ENCODE data around the gene CMTM7.

DNA sequence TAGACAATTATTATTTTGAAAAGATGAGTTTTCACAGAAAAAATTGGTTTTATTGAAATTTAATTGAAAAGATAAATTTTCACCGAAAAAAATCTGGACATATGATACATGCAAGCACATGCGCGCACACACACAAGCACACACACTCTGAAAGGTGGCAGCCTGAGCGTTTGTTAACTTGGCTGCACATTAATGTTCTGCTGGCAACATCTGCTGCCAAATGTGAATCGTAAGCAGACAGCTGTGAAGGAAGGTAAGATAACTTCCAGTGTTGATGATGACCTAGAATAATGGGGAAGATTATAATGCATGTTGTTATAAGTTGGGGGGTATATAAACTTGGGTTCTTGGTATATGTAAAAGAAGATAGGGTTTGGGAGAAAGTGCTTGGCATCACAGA is 18.4 kb upstream of the CMTM7 start:
- TF ChIP-seq POLR2AphosphoS5 (IDR thresholded peaks at IDR 0.05; ENCODE audit: low read depth, low read length) (no peak), CTCF (IDR thresholded peaks at IDR 0.05 in 2 of 3, conservative IDR thresholded peaks at IDR 0.05 in 1 of 3; ENCODE audit: borderline replicate concordance in 1 of 3, insufficient read depth in 1 of 3, low read depth in 2 of 3, low read length in 2 of 3) (no peak), POLR2A (IDR thresholded peaks at IDR 0.05; ENCODE audit: borderline replicate concordance, extremely low read depth, insufficient read depth, insufficient read length) (no peak), EGR1 (IDR thresholded peaks at IDR 0.05; ENCODE audit: low read depth) (no peak), YY1 (IDR thresholded peaks at IDR 0.05; ENCODE audit: extremely low read depth, insufficient replicate concordance, low read depth, low read length) (no peak), EZH2 (IDR thresholded peaks at IDR 0.05) (no peak), RAD21 (IDR thresholded peaks at IDR 0.05; ENCODE audit: low read depth) (no peak), CEBPB (IDR thresholded peaks at IDR 0.05; ENCODE audit: low read depth) (no peak), SIN3A (IDR thresholded peaks at IDR 0.05; ENCODE audit: low read depth) (no peak), ZNF274 (IDR thresholded peaks at IDR 0.05; ENCODE audit: low read depth, low read length) (no peak), SRF (IDR thresholded peaks at IDR 0.05; ENCODE audit: low read depth) (no peak)
- TF ChIP-seq, protein P1, sequence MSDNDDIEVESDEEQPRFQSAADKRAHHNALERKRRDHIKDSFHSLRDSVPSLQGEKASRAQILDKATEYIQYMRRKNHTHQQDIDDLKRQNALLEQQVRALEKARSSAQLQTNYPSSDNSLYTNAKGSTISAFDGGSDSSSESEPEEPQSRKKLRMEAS (IDR thresholded peaks at IDR 0.05), result no peak

All from HCT116 (cell line).